Esophagus muscularis mucosa (tissue), 3 donors: Measurements from ENCODE around the gene PLS1.

Source experiments
- CTCF ChIP-seq, 3 experiments: fragments of 200-600 bp in 2 of 3; fragments of 450-650 bp in 1 of 3; sonication (generic) in 2 of 3; IDR thresholded peaks; one replicate each; pipeline ENCODE4 v1.5.1; 2017 to 2019; ENCODE audit warnings: antibody characterized with exemption in 3 of 3, mild to moderate bottlenecking in 2 of 3, moderate library complexity in 1 of 3
- POLR2A ChIP-seq: fragments of 450-650 bp; IDR thresholded peaks from one replicate; pipeline ENCODE4 v1.6.1; 2017; ENCODE audit warnings: antibody characterized with exemption, moderate library complexity, mild to moderate bottlenecking, low read depth
- POLR2AphosphoS5 ChIP-seq, 2 donors: sonication (generic); formaldehyde crosslinking; IDR thresholded peaks; one replicate each; pipeline ENCODE4 v1.6.1; 2017; ENCODE audit warnings: antibody characterized with exemption in 2 of 2

- TF ChIP-seq POLR2A: no peak
- TF ChIP-seq CTCF (IDR thresholded peaks at IDR 0.05): no peak
- TF ChIP-seq POLR2AphosphoS5 (IDR thresholded peaks at IDR 0.05): no peak
These were observed 55.5 kb downstream of the PLS1 start for GRCh38 chr3:142651711-142652110.
